GM19025 (cell line): ENCODE data around the gene RALGAPA1.

Experiments used
- ATAC-seq: cut with Tn5 transposase; IDR thresholded peaks from one replicate; pipeline ENCODE4 v1.9.1; 2021; ENCODE audit warnings: mild to moderate bottlenecking, low read depth, moderate library complexity; ENCODE audit not compliant: unreplicated experiment

RALGAPA1 gene

DNA sequence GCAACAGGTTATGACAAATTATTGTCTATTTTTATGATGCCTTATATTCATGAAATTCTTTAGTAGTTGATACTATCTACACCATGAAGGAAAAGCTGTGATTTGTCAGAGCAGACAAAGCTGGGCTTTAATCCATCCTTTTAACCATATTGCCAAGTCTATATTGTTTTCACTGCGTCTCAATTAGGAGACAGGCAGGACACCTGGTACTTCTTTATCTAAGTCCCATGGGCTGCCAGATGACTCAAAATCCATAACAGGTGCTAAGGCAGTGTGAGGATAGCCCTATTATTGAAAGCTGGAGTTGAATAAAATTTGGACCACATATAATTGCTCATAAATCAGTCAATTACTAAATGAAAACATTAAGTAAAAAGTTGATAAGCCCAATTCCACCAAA is 252.5 kb downstream of the RALGAPA1 start:
- ATAC-seq = no peak

DNA sequence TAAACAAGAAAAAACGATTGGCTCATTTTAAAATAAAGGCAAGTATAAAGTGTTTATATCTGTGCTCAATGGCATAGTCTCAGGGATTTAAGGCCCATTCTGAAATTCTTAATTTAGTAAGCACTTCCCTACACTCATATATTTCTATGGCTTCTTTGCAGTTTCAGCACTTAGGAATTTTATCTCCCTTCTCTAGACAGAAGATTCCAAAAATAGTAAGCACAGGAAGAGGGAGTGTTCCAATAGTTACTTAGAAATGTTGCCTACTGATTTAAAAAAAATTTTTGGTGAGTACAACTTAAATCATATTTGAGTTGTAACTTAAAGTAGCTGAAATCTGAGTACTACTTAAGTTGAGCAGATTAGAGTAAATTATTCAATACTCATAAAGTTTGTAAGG is 255.3 kb downstream of the RALGAPA1 start:
- ATAC-seq = no peak

DNA sequence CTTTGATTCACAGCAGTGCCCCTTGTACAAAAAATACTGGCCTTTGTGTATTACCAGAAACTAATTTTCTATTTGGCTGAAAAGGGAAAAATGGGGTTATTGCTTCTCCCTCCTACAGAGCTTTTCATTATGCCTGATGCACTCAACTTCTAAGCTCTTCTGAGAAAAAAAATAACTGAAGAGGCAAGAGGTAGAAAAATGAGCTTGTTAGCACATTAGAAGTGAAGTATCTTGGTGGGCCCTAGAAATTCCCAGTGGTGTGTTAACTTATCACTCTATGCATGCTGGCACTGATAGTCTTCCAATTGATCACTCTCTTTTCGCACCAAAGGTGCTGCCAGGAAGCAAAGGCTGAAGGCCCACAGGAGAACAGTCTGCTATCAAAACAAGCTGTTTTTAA is 258.0 kb downstream of the RALGAPA1 start:
- ATAC-seq = no peak

DNA sequence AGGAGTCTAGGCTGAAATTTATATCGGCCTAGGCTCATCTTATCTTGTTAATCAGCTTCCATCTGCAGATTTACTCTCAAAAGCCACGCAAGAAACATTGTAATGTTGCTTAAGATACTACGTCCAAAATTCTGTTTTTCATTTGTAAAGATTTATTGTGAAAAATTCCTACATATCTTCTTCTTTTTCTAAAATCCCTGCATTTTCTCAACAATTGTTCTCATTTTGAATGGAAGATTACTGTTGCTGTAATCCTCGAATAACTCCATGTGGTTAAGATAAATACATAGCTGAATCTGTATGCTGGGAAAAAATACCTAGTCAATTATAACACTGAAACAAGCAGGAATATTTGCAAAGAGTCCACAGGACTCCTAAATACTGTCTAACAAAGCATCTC is 259.5 kb downstream of the RALGAPA1 start:
- no peak for ATAC-seq

DNA sequence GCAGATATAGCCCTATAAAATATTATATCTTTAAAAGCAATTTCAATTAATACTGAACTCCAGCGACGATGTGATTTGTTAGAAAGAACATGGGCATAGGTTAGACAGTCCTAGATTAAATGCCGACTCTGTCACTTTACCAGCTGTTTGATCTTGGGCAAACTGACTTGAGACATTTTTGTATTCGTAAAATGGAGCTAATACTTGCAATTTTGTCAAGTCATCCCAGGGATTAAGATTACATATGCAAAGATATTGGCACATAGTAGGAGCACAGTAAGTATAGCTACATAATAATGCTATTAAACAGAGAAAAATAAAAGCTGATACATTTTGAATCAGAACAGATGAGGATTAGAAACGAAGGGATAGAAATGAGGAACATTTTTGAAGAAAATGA is 266.1 kb downstream of the RALGAPA1 start:
- ATAC-seq = no peak

DNA sequence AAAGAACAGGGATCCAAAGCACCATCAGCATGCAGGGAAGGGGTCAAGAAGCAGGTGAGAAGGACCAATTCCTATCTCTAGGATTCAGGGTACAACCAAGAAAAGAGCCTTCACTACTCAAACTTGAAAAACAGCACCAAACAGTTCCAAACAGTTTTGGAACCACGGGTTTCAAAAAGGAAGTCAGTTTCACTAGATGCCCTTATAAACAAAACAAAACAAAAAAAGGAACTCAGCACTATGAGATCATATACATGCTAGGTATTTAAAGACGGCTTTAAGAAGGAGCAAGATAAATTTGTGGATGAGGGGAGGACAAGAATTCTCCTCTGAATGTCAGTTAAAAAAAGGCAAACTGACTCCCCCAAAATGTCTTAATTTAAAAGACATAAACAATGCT is 269.1 kb downstream of the RALGAPA1 start:
- no peak for ATAC-seq

DNA sequence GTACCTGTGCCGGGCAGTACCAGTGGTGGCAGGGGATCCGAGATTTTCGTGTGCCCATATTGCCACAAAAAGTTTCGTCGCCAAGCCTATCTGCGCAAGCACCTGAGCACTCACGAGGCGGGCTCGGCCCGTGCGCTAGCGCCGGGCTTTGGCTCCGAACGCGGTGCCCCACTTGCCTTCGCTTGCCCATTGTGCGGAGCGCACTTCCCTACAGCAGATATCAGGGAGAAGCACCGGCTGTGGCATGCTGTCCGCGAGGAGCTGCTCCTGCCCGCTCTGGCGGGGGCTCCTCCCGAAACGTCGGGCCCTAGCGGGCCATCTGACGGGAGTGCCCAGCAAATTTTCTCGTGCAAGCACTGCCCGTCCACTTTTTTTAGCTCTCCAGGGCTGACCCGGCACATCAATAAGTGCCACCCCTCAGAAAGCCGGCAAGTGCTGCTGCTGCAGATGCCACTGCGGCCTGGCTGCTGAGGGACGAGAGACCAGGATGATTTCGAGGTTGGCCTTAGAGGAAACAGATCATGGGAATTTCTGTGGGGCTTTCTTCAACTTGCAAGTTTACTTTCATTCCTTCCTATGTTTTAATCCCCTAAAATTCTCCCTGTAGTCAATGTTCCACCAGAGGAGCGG is 273.5 kb downstream of the RALGAPA1 start:
- ATAC-seq = no peak

DNA sequence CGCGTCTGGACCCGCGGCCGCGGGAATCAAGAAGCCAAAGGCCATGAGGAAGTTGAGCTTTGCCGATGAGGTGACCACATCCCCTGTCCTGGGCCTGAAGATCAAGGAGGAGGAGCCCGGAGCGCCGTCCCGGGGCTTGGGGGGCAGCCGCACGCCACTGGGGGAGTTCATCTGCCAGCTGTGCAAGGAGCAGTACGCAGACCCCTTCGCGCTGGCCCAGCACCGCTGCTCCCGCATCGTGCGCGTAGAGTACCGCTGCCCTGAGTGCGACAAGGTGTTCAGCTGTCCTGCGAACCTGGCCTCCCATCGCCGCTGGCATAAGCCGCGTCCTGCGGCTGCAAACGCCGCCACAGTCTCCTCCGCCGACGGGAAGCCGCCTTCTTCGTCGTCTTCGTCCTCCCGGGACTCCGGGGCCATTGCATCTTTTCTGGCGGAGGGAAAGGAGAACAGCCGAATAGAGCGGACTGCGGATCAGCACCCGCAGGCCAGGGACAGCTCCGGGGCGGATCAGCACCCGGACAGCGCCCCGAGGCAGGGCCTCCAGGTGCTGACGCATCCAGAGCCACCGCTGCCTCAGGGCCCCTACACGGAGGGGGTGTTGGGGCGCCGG is 274.1 kb downstream of the RALGAPA1 start:
- peak; percentile 50 for ATAC-seq

DNA sequence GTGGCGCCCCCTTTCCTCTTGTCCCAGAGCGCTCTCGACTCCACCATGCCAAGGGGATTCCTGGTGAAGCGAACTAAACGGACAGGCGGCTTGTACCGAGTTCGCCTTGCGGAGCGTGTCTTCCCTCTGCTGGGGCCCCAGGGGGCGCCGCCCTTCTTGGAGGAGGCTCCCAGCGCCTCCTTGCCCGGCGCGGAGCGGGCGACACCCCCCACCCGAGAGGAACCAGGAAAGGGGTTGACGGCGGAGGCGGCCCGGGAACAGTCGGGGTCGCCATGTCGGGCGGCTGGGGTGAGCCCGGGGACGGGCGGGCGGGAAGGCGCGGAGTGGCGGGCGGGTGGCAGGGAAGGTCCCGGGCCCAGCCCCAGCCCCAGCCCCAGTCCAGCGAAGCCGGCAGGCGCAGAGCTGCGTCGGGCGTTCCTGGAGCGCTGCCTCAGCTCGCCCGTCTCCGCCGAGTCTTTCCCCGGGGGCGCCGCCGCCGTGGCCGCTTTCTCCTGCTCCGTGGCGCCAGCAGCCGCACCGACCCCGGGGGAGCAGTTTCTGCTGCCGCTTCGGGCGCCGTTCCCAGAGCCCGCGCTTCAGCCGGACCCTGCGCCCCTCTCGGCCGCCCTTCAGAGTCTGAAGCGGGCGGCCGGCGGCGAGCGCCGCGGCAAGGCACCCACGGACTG is 274.8 kb downstream of the RALGAPA1 start:
- no peak for ATAC-seq

DNA sequence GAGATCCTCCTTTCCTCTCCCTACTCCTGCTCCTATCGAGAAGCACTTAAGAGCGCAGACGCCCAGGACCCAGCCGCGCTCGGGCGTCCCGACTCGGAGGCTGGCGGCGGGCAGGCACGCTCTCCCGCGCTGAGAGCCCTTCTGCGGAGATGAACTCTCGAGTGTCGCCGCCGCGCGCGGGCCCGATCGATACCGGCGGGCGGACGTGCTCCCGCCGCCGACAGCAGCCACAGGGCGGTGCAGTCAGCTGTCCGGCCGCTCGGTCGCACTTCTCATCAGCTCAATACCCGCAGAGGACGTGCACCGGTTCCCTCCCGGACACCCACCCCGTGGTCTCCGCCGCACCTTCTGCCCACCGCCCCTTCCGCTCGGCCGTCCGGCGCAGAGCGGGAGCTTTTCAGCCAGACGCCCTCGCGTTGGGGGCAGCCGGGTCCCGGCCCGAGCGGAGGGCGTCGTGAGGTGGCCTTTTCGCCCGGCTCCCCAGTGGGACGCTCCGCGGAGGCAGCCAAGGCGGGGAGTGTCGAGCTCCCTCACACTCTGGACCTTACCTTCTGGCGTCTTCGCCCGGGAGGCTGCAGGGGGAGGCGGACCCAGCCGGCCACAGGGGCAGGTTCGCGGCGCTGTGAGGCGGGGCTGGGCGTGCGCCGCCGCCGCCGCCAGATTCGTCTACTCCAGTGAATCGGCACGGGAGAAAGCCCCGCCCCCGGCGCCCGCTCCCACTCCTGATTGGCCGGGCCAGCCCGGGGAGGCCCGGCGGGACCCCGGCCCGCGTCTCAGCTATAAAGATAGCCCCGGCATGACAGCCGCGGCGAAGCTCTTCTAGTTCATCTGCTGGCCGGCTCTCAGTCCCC is 275.5 kb downstream of the RALGAPA1 start, which contains the start of gene INSM2:
Gene INSM2, plus strand, starts transcription at position 808 of the 851 bp plus-strand sequence. CDS start 89 bp downstream, outside the sequence.
- ATAC-seq = peak; percentile 79

DNA sequence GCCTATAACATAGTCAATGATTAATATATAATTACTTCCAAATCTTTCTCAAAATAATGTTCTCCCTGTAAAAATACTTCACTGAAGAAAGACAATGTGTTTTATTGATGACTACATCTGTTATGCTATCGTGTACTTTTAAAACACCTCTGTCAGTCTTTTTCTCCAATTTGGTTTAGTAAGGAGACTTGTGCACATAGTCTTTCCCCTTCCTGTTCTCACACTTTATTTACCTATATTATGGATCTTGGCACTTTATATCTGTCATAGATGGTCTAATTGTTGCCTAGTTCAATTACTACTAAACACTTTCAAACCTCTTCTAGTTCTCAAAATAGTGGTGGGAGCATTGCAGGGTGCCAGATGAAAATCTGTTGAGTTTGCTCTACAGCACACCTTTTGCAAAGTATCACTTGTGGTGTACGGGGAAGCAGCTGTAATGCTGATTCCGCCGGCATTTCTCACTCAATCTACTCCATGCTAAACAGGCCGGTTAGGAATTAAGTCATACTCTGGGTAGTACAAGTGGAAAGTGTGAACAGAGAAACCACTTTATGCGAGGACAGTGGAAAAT is 276.2 kb downstream of the RALGAPA1 start:
- no peak for ATAC-seq

DNA sequence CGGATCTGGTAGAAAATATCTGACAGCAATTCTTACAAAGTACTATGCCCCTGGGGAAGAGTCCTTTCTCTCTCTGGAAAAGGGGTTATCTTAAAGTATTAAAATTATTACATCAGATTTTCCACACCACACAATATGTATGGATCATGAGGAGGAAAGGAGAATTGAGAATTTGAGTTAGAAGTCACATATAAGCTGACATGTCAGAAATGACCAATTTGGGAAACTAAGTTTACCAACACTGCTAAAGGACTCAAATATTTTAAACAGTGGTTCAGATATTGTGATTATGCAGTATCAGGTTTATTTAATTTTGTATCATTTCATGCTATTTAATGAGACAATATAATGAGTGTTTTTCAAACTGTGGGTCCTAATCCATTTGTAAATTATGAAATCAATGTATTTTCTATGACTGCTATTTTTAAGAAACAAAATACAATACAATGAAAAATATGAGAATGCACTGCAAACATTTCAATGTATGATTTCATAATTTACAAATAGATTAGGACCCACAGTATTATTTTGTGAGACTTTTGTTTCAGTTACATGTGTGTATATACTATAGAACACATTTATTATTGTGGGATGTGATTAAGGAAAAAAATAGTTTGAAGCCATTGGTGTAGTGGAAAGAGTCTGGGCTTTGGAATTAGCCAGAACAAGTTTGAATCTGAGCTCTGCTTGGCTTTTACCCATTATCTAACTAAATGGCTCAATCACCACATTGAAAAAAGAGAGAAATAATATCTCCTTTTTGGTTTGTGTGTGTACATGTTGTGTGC is 276.9 kb downstream of the RALGAPA1 start:
- no peak for ATAC-seq

DNA sequence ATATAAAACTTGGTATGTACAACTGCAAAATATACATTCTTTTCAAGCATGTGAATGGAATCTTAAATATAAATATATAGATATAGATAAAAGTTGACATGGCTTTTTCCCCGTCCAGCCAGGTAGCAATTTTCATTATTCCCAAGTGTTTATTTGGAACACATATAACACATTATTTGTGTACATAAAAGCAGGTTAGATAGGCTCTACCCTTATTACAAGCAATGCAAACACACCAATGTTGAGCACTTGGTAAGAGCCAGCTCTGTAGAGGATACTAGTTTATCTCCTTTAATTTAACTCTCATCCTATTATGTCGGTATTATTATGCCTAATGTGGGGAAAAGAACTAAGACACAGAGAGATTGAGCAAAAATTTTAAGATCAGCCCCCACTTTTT is 282.1 kb downstream of the RALGAPA1 start:
- no peak for ATAC-seq

DNA sequence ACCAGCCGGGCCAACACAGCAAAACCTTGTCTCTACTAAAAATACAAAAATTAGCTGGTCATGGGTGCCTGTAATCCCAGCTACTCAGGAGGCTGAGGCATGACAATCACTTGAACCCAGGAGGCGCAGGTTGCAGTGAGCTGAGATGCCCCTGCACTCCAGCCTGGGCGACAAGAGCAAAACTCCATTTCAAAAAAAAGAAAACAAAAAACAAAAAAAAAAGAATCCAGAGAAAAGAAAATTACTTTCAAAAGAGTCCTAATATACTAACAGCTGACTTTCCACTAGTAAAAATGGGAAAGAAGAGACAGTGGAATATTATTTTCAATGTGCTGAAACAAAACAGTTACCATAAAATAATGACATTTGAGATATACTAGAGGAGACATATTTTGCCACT is 283.4 kb downstream of the RALGAPA1 start:
- ATAC-seq = no peak

DNA sequence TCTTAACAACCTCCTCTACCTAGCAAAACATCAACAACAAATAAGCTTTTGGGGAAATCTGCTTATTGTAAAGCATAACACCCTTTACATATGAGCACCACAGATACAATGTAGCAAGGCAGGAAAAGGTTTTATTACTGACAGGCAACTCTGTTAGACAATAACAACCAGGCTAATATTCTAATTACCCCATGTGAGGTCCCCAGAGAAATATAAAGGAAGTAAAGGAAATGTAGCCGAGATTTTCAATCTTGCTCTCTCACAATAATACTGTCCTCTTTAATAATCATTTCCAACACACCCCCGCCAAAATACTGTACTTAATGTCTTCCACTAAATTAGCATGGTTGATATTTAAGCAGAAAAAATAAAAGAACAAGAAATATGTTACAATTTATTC is 289.1 kb downstream of the RALGAPA1 start:
- no peak for ATAC-seq

DNA sequence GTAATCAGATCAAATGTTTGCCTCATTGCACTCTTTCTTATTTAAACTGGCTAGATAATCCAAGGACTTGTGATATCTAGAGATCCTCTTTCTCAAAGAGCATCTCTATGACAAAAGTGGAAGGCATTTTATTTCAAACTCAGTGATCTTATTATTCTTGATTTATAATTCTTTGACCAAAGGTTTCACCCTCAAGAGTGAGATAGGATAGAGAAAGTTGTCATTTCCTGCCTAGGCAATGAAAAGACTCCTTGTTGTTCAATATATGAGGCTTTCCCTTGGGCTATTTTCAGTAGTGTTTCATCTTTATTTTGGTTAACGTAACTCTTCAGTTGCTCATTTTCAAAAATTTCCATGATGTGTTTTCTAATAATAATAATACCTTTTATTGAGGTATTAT is 293.2 kb downstream of the RALGAPA1 start:
- ATAC-seq = no peak

DNA sequence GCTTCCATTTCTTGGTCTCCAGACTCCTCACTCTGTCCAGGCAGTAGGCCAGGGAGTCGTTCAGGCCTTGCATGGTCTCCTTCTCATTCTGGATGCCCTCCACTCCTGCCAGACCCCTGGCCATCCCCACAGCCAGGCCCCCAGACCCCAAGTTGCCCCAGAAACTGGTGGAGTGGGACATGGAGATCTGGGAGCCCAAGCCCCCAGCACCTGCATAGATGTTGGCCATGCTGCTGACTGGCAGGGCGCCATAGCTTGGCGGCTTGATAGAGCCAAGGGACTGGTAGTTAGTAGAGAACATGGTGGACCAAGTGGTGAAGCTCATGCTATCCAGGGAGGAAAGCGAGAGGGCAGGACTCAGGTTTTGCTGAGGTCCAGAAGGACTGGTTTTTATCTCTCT is 296.3 kb downstream of the RALGAPA1 start:
- ATAC-seq = no peak

DNA sequence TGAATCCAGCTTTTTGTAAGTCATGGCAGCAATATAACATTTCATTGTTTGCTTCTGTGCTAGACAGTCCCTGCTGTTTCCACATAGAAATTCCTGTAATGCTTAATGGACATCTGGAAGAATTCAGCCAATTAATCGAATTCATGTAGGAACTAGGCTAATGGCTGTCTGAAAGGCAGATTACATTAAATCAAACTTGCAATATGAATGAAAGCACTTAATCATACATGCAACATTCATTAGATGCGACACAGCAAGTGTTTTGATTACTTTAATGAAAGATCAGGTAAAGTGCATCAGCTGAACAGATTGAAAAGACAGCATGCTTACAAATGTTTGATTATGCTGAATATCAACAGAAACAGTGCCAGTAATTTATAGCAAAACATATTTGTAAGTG is 299.2 kb downstream of the RALGAPA1 start:
- no peak for ATAC-seq

DNA sequence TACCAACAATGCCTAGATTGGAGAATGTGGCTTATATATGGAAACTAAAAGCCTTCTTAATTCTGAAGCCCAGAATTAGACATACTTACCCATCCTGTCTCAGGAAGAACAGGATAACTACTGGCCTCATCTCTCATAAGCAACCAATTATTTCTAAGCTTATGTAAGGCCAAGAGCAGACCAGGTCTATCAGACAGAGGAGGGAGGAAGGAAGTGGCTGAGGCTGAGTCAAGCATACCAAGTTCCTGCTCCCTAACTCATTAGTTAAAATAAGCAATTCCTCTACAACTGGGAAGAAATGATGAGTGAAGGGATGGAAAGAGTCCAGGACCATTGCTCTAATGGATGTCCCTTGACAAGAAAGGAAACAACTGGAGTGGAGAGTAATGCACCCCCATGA is 302.2 kb downstream of the RALGAPA1 start:
- no peak for ATAC-seq

DNA sequence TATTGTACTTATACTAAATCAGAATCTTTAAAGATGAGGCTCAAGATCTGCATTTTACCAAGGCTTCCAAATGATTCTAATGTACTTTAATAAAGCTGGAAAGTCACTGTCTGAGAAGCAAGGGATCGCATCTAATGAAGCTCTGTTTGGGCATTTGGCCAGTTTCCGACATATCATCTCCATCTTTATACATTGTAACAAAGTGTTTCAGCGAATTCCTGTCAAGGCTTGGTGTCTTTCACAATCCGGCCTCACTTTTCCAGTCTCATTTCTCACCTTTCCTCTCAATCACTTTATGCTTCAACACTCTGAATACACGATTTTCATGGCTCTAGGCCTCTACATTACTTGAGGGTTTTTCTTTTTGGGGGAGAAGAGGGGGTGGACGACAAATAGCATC is 302.6 kb downstream of the RALGAPA1 start:
- no peak for ATAC-seq
